SK-N-MC (cell line): ENCODE data around the gene SPSB1.

Experiments used
- EZH2 ChIP-seq: fragments of 200-600 bp; sonication (generic); IDR thresholded peaks from one replicate; pipeline ENCODE4 v1.6.1; 2017; ENCODE audit warnings: antibody characterized with exemption
- POLR2AphosphoS5 ChIP-seq: IDR thresholded peaks from 2 replicates; pipeline ENCODE4 v1.6.1; 2012; ENCODE audit warnings: mild to moderate bottlenecking, low read depth, low read length, borderline replicate concordance

- TF ChIP-seq POLR2AphosphoS5 (no peak), EZH2 (no peak)
These were observed 84.2 kb downstream of the SPSB1 start for GRCh38 chr1:9376886-9377333.
